ENCODE results near the gene NDUFS7. TPM values are rescaled to one million over a fixed set of nuclear protein-coding genes. Genes with fewer than 3 reads are reported as not detected.
A peak's percentile ranks its signal among the peaks of the same experiment; 100 is the strongest.

NDUFS7 gene
- total RNA-seq, 1 experiment from 2014 or later = 83.9 TPM

DNA sequence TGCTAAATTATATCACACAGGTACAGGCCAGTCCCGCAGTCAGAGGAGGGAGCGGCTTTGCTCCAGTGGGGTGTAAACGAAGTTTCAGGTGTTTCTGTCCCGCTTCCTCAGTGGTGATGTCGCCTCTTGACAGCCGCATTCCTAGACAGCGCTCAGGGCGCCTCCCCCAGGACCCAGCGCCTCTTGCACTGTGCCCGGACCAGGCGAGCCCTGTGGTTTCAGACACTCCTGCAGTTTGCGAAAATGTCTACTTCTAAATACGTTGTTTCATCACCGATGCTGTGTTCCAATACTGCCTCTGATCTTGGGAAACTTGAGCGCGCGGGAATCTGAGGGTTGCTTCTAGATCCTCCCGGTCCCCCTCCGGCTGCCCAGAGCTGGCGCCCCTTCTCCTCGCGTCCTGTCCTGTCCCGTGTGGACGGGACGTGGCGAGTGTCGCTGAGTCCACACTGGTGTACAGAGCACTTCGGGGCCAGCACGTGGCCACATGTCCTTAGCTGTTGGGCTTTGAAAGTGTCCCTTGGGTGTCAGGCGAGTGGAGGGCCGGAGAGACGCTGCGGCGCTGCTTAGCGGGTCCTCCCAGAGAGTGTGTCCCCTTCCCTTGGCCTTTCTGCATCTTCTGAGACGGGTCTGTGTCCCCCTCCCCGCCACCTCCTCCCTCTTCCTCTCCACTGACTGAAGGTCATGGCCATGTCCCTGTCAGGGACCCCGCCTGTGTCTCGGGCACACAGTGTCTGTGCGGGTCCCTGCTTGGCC lies 39.9 kb downstream of the NDUFS7 start:
- Histone ChIP-seq H2BK20ac (ENCODE audit: low read depth, low read length, poor library complexity, severe bottlenecking) (no peak overlapping the region), H2BK5ac (ENCODE audit: insufficient read length, low read length) (no peak overlapping the region), H2AFZ (ENCODE audit: low read length) (no peak overlapping the region), H3K79me2 (ENCODE audit: insufficient read depth, low read length) (peaks cover 3% of the 10 kb centered on the region; the same call in 1 of the 2 replicates), H2BK12ac (ENCODE audit: insufficient read length, low read depth, low read length) (no peak overlapping the region), H3K4ac (ENCODE audit: low read depth, low read length) (no peak overlapping the region), H3K4me1 (ENCODE audit: insufficient read depth, low read length) (no peaks in the 10 kb centered on the region), H2BK120ac (ENCODE audit: low read depth, low read length, poor library complexity, severe bottlenecking) (no peak overlapping the region), H3K9ac (ENCODE audit: extremely low read depth, insufficient read length, low read length) (no peak overlapping the region), H3K23me2 (ENCODE audit: insufficient read length, low read depth, low read length, poor library complexity, severe bottlenecking) (peaks cover 6% of the 10 kb centered on the region), H4K8ac (replicated peaks; ENCODE audit: insufficient read length, low read depth, low read length) (no peak overlapping the region), H3K9me3 (ENCODE audit: control insufficient read depth, low read depth, low read length) (no peaks in the 10 kb centered on the region), H3K27ac (ENCODE audit: insufficient read length, low read depth, low read length) (no peak overlapping the region), H3K23ac (ENCODE audit: insufficient read length, low read depth, low read length) (no peak overlapping the region), H2AK5ac (ENCODE audit: insufficient read length, low read length) (no peak overlapping the region), H4K91ac (ENCODE audit: insufficient read length, low read depth, low read length) (no peak overlapping the region), H4K5ac (ENCODE audit: insufficient read length, low read depth, low read length) (no peak overlapping the region), H4K20me1 (ENCODE audit: control insufficient read depth, insufficient read depth, insufficient read length) (no peaks in the 10 kb centered on the region), H3K79me1 (ENCODE audit: insufficient read depth, low read depth, low read length, poor library complexity, severe bottlenecking) (peaks cover 7% of the 10 kb centered on the region), H3K4me2 (ENCODE audit: insufficient read depth, insufficient read length, low read length) (no peak overlapping the region), H2BK15ac (ENCODE audit: low read depth, low read length) (no peak overlapping the region), H3T11ph (ENCODE audit: low read length) (no peak overlapping the region), H3K27me3 (ENCODE audit: insufficient read depth, low read length) (no peaks in the 10 kb centered on the region), H3K14ac (ENCODE audit: insufficient read depth, low read length) (no peak overlapping the region; the same call in 1 of the 2 replicates), H3K18ac (ENCODE audit: insufficient read length, low read depth, low read length) (no peak overlapping the region), H3K56ac (ENCODE audit: insufficient read length, low read depth, low read length) (no peak overlapping the region)
- WGBS (ENCODE audit: extremely low coverage, insufficient read length, low lambda C conversion rate) = no CpG with 5 or more reads among the region's 40 CpGs
- Mint-ChIP-seq H3K36me3 (ENCODE audit: insufficient read depth in 1 of 3, low read depth in 3 of 3) (peaks cover 25 to 82% (median 75%) of the 10 kb centered on the region in 3 experiments), H3K4me1 (peaks cover 0 to 20% of the 10 kb centered on the region in 2 experiments; a peak in 2 of 4 replicates), H3K4me3 (no peak overlapping the region; a peak in 1 of 5 replicates), H3K27ac (peak overlapping the region in 2 of 3 experiments; percentile 45 to 56; a peak in 1 of 7 replicates), H3K9me3 (no peaks in the 10 kb centered on the region), H3K27me3 (ENCODE audit: low read depth) (no peaks in the 10 kb centered on the region)
- TF ChIP-seq, protein P1, sequence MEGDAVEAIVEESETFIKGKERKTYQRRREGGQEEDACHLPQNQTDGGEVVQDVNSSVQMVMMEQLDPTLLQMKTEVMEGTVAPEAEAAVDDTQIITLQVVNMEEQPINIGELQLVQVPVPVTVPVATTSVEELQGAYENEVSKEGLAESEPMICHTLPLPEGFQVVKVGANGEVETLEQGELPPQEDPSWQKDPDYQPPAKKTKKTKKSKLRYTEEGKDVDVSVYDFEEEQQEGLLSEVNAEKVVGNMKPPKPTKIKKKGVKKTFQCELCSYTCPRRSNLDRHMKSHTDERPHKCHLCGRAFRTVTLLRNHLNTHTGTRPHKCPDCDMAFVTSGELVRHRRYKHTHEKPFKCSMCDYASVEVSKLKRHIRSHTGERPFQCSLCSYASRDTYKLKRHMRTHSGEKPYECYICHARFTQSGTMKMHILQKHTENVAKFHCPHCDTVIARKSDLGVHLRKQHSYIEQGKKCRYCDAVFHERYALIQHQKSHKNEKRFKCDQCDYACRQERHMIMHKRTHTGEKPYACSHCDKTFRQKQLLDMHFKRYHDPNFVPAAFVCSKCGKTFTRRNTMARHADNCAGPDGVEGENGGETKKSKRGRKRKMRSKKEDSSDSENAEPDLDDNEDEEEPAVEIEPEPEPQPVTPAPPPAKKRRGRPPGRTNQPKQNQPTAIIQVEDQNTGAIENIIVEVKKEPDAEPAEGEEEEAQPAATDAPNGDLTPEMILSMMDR (conservative IDR thresholded peaks at IDR 0.05) = no peak
- no peak for DNase-seq
